ENCODE measurements around the gene OSBPL5.
A peak's percentile ranks its signal among the peaks of the same experiment; 100 is the strongest.

Gene OSBPL5

DNA sequence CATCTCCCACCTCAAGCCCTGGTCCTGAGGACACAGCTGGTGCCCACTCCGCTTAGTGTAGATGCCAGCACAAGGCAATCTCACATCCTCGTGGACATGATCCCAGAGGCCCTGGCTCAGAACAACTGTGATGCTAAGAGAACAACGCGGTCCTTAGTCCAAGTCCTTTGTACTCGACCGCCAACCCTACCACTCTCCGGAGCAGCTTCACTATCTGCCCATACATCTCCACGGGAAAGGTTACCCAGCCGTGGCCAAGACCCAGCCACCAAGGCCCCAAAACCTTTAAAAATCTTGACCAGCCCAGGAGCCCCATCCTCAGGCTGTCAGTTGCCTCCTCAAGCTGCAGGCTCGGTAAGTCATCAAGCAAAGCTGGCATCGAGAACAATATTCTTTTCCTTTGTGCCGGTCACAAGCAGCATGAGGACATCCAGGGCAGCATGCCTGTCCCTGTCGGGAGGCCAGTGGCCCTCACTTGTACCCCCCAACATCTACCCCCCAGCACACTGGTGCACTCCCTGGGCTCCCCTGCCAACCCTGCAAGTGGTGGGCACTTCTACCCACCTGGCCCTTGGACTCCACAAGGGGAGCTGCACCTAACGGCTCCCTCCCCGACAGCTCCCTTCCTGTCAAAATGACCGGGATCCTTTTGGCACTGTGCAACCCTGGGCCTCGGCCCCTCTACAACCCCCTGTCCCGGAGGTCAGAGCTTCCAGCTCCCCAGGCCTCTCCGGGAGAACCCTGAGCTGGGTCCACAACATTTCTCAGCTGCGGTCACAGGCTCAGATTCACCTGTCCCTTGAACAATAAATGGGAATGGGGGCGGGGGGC, 2.5 kb downstream of the OSBPL5 start:
- no peak for DNase-seq

DNA sequence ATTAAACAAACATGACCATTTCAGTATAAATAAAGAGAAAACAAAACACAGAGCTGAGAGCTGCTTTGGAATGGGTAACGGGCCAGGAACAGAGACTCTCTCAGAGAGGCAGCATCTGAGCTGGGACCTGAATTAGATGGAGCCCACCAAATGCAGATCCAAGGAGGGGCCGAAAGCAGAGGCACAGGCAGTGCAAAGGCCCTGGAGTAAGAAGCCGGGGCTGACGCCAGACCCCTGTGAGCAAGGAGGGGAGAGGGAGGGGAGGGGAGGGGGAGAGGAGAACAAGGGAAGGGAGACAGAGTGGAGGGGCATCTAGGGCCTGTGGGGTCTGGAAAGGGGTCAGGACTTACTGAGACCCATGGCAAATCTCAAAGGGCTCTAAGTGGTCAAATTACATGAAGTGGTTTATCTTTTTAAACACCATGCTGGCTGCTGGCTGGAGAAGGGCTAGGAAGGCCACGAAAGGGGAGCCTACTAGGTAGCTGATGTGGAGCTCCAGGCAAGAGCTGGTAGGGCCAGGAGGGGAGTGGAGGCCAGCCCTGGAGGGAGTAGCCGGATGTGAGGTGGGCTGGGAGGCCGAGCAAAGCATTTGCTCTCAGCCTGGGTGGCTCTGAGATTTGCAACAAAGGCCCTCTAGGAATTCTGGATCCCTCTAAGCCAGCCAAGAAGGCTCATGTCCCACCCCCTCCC, 3.2 kb downstream of the OSBPL5 start:
- DNase-seq: no peak

DNA sequence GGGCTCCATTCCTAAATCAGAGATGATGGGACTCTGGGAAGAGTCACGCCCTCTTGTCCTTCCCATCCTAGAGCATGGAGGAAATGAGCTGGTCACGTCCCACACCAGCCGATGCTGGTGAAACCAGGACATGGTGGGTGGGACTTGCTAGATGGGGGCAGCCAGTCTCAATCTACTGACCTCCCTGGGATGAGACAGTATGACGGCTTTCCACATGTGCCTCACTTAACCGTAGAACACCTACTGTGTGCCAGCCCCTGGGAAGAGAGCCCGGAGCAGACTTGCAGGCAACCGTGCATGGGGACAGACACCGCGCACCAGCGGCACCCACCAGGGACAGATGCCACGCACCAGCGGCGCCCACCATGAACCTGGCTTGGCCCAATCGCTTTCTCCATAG, 3.8 kb downstream of the OSBPL5 start:
- DNase-seq: no peak

DNA sequence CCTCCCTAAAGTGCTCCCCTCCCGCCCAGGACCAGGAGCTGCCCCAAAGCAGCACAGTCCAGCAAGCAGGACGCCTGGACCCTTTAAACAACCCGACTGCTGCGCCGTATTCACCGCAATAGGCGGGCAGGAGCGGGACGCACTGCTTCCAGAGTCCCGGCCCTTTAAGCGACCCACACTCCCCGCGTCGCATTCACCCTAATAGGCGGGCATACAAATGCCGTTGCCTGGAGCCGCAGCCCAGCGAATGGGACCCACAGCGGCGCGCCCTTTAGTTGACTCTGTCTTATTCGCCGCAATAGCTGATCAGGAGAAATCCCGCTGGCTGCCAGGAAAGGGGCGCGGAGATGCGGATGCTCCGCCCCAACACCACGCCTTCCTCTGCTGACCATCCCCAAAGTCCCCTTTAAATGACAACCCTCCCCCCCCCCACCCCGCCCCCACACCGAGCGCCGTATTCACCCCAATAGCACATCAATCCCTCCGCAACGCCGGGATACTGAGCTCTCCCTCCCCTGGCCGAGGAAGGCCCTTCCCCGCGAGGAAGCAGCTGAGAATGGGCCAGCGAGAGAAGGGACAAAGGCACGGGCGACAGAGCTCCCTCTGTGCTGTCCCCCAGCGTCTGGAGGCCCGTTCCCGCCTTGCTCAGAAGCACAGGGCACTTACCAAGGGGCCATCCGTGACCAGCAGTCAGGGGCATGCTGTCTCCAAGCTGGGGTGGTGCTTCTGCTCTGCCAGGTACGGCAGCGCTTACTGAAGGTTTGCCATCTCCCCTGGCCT, 4.7 kb downstream of the OSBPL5 start:
- peak; percentile 19 for DNase-seq

- DNase-seq: no peak
Observed at GRCh38 chr11:3159296-3160190, 5.6 kb downstream of the OSBPL5 start.

DNA sequence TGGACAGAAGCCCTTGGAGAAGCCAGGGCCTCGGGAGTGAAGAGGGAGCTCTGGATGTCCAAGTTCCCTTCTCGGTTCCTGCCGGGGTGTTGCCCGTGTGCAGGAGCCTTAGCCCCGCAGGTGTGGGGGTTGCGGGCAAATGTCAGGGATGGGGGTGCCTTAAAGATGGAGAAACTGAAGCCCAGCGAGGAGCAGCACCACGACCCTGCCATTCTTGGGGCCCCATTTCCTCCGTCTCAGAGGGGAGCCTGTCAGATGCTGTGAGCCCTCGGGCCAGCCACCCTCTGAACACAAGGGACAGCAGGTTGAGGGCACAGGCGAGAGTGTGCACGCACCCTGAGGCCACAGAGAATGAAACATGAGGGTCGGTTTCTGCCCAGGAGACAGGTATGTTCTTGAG, 6.3 kb downstream of the OSBPL5 start:
- DNase-seq: no peak

GRCh38 chr11:3158131-3158591, 6.9 kb downstream of the OSBPL5 start:
- no peak for DNase-seq

DNA sequence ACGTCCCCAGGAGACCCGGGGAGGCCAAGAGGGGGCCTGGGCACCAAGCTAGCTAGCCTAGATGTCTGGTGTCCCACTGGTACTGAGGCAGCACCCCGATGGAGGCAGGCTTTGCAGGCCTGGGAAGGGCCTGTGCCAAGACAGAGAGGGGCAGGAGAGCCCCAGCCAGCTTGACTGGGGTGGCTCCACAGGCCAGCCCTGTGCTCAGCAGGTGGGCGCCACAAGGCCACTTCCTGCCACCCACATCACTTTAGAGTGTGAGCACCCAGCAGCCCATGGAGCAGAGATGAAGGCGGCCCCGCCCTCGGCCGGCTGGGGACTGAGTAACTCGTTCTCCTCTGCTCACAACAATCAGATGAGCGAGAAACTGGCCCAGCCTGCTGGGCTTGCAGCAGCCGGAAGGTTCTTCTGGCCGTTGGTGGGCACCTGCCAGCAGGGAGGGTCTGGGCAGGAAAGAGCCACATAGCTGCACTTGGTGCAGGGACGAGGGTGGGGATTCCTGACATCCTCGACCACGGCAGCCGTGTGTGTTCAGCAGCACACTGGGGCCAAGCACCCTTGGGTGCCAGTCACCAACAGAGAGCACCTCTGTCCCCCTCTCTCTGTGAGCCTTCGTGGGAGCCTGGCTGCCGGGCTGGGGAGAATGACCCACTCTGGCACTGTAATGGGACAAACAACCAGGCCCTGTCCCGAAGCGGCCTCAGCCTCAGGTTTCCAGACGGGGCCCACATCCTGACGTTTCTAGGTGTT, 7.6 kb downstream of the OSBPL5 start:
- DNase-seq: no peak

GRCh38 chr11:3156661-3157311, 8.3 kb downstream of the OSBPL5 start:
- no peak for DNase-seq

DNA sequence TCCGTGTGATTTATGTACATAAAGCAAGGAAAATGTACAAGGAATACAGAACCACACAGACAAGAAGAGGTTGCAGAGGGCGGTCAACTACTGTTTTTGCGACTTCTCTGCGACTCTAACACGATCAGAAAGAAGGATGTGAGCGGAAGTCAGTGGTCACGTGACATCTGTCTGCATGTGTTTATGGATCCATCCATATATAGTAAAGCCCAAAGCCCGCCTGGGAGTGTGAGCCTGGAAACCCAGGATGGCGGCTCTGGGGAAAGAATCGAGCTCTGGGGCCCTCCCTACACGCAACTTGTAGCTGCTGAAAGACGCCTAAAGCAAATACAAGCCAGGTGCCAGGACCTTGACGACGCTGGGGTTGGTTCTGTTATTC, 8.8 kb downstream of the OSBPL5 start:
- no peak for DNase-seq

DNA sequence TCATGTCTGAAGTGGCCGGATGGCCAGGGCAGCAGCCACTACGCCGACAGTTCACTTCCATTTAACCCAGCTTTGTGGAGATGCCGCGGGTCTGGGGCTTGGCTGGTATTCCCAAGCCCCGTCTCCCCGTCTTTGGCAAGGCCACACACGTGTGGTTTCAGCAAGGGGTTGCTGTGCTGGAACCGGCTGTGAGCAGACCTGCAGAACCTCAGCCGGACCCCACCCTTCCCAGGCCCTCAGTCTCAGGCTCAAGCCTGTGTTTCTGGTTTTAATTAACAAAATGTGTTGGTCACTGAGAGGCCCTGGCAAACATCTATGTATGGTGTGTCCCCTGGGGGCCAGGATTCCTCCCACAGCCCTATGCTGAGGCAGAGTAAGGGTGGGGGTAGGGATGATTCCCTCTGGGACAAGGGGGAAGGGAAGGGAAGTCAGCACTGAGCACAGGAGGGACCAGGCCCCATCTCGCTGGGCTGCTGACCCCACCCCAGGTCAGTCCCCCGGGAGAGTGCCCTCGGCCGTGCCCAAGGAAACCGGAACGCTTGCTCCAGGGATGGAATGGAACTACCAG, 9.3 kb downstream of the OSBPL5 start:
- no peak for DNase-seq

DNA sequence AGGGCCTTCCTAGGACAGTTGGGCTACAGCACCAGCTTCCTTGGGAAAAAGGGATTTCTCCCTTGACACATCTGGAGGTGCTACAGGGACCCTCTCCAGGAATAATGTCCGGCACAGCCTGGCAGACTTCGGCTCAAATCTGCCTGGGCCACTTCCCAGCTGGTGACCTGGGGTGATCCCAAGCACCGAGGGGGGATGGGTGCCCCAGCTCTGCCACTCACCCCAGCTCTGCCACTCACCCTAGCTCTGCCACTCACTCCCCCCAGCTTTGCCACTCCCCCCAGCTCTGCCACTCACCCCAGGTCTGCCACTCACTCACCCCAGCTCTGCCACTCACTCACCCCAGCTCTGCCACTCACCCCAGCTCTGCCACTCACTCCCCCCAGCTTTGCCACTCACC, 9.9 kb downstream of the OSBPL5 start:
- no peak for DNase-seq

DNA sequence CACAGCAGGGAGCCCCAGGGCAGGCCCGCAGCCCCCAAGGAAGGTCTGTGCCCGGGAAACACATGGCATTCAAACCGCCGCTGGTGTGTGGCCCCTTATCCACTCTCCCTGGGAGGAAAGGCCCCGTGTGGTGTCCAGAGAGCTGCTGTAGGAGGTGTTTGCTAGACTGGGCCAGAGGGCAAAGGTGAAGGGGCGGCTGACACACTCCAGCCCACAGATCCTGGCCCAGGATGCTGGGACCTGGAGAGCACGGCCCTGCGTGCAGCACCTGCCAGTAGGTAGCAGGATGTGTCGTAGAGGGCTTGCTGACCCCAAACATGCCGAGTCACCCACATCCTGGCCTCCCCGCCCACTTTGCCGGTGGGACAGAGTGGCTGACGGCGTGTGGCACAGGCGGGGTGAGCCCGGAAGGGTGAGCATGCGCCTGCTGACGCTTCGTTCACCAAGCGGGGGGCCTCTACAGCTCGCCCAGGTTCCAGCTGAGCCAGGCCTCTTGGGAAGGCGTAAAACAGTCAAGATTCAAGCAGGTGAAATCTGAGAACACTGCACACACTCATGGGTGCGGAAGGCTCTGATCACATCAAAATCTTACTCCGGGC, 11.0 kb downstream of the OSBPL5 start:
- peak; percentile 27 for DNase-seq

DNA sequence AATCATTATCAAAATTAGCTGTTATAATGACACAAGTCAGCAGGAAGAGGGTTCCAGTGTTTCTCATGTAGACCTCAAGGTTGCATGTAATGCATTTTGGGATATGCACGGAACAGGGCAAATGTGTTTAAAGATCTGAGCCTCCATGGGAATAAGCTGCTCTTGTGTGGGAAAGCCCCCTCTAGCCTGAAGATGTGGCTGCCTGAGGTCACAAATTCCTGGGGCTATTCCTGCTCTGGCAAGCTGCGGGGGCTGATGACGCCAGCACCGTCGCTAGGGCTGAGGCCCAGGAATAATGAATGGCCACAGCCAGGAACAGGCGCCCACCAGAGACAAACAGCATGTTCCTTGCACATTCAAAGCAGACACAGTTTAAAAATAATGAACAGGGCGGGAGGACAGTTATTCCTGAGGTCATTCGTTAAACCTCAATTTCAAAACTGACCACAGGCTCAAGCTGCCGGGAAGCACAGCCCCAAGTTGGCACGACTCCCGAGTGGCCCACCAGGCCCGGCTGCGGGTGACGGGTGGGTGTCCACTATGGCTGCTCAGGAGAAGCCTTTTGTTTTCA, 11.7 kb downstream of the OSBPL5 start:
- DNase-seq: no peak

DNA sequence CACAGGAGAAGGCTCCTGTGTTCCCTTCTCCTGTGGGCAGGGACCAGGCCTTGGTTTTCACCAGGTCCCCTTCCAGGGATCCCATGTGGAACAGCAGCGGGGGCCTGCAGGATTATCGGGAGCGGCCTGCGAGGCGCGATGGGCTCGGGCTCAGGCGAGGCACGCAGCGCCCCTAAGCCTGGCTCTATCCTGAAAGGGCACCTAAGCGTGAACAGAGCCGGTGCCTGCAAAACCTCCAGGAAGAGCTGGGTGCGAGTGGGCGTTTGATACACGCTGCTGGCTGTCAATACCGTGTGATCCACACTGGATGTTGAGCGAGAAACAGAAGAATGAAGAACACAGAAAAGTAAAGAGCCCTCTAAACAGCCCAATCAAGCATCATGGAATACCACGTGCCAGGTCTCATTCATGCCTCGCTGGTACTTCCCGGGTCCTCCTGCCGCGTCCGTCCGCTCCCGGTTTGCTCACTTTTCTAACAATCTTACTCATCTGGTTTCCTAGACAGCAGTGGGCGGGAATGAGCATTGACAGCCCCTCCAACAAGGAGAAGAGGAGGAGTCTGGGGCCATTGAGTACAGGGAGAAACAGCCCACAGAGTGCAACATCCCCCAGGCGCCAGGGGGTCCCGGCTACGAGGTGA, 12.5 kb downstream of the OSBPL5 start:
- DNase-seq: no peak

- no peak for DNase-seq
Observed at GRCh38 chr11:3150726-3151125, 14.4 kb downstream of the OSBPL5 start.

DNA sequence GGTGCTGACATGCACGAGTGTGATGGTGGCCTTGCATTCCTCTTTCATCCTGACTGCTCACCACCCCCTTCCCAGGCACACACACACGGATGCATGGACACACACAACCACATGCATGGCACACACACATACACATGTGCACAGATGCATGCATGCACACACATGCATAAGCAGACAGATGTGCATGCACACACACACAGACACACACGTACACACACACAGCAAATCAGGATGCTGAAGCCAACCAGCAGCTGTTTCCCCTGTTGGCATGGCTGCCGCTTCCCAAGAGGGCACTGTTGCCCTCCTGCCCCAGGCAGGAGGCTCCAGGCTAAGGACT, 15.3 kb downstream of the OSBPL5 start:
- no peak for DNase-seq

- no peak for DNase-seq
Observed at GRCh38 chr11:3148990-3149851, 15.9 kb downstream of the OSBPL5 start.
